Mucosa of rectum (tissue), 2 donors: ENCODE measurements around the gene TXNDC11.
"Not testable (repeated sequence)": the region's sequence is repeated elsewhere in the genome, so short reads cannot be mapped to it uniquely, and the experiment has no call there.

Experiments
- H3K27ac ChIP-seq, 2 donors: one replicate each; pipeline ENCODE4 v1.7.0; 2013; ENCODE audit warnings: inconsistent platforms in 2 of 2, low read depth in 2 of 2, low read length in 2 of 2
- H3K27me3 ChIP-seq, 2 donors: one replicate each; pipeline ENCODE4 v1.7.0; 2013; ENCODE audit warnings: low read length in 2 of 2; ENCODE audit not compliant: control insufficient read depth in 2 of 2, insufficient read depth in 2 of 2
- H3K36me3 ChIP-seq, 2 donors: one replicate each; pipeline ENCODE4 v1.7.0; 2013; ENCODE audit warnings: low read length in 2 of 2; ENCODE audit not compliant: control insufficient read depth in 2 of 2, insufficient read depth in 2 of 2
- H3K4me1 ChIP-seq, 2 donors: one replicate each; pipeline ENCODE4 v1.7.0; 2013; ENCODE audit warnings: low read length in 2 of 2, mild to moderate bottlenecking in 1 of 2; ENCODE audit not compliant: control insufficient read depth in 2 of 2, insufficient read depth in 2 of 2
- H3K4me3 ChIP-seq, 2 donors: one replicate each; pipeline ENCODE4 v1.7.0; 2013; ENCODE audit warnings: low read length in 2 of 2
- H3K9ac ChIP-seq, 2 donors: one replicate each; pipeline ENCODE4 v1.7.0; 2013; ENCODE audit warnings: low read length in 2 of 2, low read depth in 1 of 2, mild to moderate bottlenecking in 1 of 2
- H3K9me3 ChIP-seq, 2 donors: one replicate each; pipeline ENCODE4 v1.7.0; 2013; ENCODE audit warnings: low read length in 2 of 2; ENCODE audit not compliant: control insufficient read depth in 2 of 2
- donor health status: healthy.
- donor health status: Normal muscosa, but diverticular disease.

TXNDC11 gene, protein sequence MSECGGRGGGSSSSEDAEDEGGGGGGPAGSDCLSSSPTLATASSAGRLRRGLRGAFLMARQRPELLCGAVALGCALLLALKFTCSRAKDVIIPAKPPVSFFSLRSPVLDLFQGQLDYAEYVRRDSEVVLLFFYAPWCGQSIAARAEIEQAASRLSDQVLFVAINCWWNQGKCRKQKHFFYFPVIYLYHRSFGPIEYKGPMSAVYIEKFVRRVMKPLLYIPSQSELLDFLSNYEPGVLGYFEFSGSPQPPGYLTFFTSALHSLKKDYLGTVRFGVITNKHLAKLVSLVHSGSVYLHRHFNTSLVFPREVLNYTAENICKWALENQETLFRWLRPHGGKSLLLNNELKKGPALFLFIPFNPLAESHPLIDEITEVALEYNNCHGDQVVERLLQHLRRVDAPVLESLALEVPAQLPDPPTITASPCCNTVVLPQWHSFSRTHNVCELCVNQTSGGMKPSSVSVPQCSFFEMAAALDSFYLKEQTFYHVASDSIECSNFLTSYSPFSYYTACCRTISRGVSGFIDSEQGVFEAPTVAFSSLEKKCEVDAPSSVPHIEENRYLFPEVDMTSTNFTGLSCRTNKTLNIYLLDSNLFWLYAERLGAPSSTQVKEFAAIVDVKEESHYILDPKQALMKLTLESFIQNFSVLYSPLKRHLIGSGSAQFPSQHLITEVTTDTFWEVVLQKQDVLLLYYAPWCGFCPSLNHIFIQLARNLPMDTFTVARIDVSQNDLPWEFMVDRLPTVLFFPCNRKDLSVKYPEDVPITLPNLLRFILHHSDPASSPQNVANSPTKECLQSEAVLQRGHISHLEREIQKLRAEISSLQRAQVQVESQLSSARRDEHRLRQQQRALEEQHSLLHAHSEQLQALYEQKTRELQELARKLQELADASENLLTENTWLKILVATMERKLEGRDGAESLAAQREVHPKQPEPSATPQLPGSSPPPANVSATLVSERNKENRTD

DNA sequence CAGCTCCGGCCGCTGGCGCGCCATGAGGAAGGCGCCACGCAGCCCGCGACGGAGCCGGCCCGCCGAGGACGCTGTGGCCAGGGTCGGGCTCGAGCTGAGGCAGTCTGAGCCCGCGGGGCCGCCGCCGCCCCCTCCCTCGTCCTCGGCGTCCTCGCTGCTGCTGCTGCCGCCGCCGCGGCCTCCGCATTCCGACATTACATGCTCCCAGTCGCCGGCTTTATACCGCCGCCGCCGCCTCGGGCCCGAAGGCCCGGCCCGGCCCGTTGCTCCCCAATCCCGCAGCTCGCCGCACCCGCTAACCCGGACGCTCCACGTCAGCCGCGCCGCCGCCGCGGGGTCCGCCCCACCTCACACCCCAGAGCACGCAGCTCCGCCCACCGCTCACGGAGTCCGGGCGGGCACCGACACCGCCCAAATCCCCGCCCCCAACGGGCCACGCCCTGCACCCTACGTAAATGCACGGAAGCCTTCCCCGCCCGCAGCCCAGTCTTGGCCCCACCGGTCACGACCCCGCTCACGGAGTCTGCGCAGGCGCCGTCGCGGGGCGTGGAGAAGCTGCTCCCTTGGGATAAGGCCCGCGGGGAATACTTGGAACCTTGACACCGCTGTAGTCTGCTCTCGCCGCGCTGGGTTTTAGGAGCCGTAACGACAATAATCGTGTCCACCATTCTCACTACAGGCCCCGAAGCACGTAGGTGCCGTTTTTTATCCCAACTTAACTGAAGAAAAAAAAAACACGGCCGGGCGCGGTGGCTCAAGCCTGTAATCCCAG lies at the start of gene TXNDC11:
Gene TXNDC11 (minus strand): TSS at position 322 of the 772 bp plus-strand sequence. CDS start 127 bp downstream, at position 195.
- Histone ChIP-seq H3K9ac (peak within 1 kb of the TSS; percentile 99), H3K27me3 (no peaks in the 10 kb centered on the region), H3K4me1 (peaks cover 29 to 39% of the 10 kb centered on the region in 2 donors), H3K4me3 (peak within 1 kb of the TSS; percentile 91 to 93), H3K27ac (peak within 1 kb of the TSS; percentile 98), H3K9me3 (no peaks in the 10 kb centered on the region), H3K36me3 (peaks cover 0 to 3% of the 10 kb centered on the region in 2 donors)

DNA sequence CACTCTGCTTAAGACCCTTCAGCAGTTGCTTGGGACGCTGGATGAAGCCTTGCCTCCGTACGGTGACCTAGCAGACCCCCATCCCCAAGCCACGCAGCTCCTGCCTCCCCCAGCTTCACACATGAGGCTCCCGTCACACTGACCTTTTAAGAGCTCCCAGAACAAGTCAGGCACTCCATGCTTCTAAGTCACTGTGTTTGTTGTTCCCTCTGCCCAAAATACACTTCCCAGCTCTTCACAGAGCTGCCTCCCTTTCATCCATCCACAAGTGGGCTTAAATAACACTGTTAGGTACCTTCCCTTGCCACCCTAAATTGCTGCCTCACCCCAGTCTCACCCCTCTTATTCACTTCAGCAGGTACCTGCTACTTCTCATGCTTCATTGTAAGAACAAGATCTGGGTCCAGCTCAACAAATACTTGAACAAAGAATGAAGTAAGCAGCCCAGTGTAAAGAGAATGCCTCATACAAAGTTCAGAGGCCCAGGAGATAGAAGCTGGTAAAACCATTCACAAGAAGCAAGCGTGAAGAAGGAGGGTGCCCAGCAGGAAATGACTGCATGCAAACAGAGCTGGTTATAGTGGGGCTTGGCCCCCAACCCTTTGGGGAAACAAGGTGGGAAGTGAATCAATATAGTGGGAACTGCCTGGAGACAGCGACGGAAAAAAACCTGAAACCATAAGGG lies 48.6 kb upstream of the TXNDC11 start:
- Histone ChIP-seq H3K27me3 (no peaks in the 10 kb centered on the region), H3K4me3 (no peak overlapping the region), H3K9me3 (no peaks in the 10 kb centered on the region), H3K4me1 (peaks cover 25 to 39% of the 10 kb centered on the region in 2 donors), H3K36me3 (peaks cover 0 to 3% of the 10 kb centered on the region in 2 donors), H3K27ac (no peak overlapping the region), H3K9ac (no peak overlapping the region)

DNA sequence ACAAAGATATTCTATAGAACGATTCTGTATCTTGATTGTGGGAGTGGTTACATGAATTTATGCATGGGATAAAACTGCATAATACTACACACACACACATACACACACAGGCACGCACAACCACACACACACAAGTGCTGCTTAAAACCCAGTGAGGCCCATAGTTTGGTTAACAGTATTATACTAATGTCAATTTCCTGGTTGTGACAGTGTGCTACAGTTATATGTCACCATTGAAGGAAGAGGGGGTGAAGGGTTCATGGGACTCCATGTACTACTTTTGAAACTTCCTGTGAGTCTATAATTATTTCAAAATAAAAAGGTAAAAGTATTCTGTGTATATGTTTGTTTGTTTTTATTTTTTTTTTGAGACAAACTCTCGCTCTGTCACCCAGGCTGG lies 46.3 kb upstream of the TXNDC11 start:
- Histone ChIP-seq H3K9me3 (no peaks in the 10 kb centered on the region), H3K9ac (no peak overlapping the region), H3K27me3 (no peaks in the 10 kb centered on the region), H3K4me3 (no peak overlapping the region), H3K27ac (no peak overlapping the region), H3K36me3 (no peaks in the 10 kb centered on the region), H3K4me1 (peaks cover 15 to 31% of the 10 kb centered on the region in 2 donors)

DNA sequence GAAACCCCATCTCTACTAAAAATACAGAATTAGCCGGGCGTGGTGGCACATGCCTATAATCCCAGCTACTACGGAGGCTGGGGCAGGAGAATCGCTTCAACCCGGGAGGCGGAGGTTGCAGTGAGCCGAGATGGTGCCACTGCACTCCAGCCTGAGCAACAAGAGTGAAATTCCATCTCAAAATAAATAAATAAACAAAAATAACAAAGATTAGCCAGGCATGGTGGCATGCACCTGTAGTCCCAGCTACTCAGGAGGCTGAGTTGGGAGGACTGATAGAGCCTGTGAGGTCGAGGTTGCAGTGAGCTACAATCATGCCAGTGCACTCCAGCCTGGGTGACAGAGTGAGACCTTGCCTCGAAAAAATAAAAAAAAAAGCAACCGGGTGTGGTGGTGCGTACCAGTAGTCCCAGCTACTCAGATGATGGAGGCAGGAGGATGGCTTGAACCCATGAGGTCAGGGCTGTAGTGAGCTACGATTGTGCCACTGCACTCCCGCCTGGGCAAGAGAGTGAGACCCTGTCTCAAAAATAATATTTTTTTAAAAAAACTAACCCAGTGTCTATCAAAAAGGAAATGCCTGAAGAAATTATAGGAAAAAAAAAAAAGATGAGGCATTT lies 42.4 kb upstream of the TXNDC11 start:
- peaks cover 15 to 25% of the 10 kb centered on the region in 2 donors for H3K4me1 ChIP-seq
- H3K9me3 ChIP-seq, H3K36me3 ChIP-seq, H3K27me3 ChIP-seq, H3K27ac ChIP-seq, H3K4me3 ChIP-seq, H3K9ac ChIP-seq: not testable (repeated sequence)

DNA sequence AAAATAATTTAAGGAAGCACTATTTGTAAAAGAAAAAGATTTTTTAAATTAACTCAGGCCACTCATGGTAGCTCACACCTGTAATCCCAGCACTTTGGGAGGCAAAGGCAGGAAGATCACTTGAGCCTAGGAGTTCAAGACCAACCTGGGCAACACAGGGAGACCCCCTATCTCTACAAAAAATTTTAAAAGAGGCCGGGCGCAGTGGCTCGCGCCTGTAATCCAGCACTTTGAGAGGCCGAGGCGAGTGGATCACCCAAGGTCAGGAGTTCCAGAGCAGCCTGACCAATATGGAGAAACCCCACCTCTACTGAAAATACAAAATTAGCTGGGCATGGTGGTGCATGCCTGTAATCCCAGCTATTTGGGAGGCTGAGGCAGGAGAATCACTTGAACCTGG lies 41.7 kb upstream of the TXNDC11 start:
- not testable (repeated sequence) for H3K27me3 ChIP-seq, H3K27ac ChIP-seq, H3K9ac ChIP-seq, H3K9me3 ChIP-seq, H3K4me3 ChIP-seq, H3K36me3 ChIP-seq
- peaks cover 15 to 25% of the 10 kb centered on the region in 2 donors for H3K4me1 ChIP-seq

DNA sequence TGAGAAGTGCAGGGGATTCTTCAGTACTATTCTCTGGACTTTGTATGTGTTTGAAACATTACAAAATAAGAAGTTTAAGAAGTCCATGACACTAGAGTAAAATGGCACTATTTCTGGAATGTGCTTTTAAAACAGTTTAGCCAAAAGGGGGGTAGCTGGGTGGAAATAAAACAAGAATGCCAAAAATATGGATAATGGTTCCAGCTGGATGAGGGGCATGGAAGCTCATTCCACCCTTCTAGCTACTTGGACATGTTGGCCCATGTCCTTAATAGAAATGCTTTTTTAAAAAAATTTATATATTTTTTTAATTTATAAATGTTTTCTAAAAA lies 41.3 kb upstream of the TXNDC11 start:
- Histone ChIP-seq H3K27ac (peak overlapping the region; percentile 88 to 91), H3K9ac (no peak overlapping the region)

DNA sequence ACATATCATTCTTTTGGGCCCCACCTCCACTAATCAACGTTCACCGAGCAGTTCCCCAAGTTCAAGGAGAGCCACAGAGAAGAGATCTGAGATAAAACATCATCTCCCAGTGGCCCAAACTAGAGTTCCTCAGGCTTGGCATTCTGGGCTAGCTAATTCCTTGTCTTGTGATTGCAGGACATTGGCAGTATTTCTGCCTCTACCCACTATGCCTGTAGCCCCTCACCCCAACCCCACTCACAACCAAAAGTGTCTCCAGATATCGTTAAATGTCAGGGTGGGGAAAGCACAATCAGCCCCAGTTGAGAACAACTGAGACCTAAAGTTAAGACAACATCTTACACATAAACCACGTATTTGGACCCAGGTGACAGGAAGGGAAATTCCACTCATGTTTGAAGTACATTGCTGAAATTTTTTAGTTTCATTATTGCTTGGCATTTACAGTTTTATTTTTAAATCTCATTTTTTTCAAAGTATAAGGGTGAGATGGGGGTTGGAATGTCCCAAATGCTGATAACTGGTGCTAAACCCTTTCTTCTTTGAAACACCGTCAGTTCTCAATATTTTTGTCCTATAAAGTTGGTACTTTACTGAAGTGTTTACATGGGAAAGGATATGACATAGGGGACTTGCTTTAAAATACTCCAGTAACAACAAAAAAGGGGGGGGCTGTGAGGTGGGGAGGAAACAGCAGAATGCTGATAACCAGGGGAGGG lies 40.8 kb upstream of the TXNDC11 start:
- Histone ChIP-seq H3K27ac (peak overlapping the region; percentile 88 to 91), H3K36me3 (peaks cover 0 to 1% of the 10 kb centered on the region in 2 donors), H3K9ac (peak overlapping the region; percentile 49 to 66), H3K4me1 (peaks cover 15 to 25% of the 10 kb centered on the region in 2 donors), H3K4me3 (peak overlapping the region; percentile 5 to 62), H3K9me3 (no peaks in the 10 kb centered on the region), H3K27me3 (no peaks in the 10 kb centered on the region)

More for the DNA sequence above, 41.3 kb upstream of the TXNDC11 start:
- no peaks in the 10 kb centered on the region for H3K9me3 ChIP-seq
- no peaks in the 10 kb centered on the region for H3K27me3 ChIP-seq
- peaks cover 0 to 1% of the 10 kb centered on the region in 2 donors for H3K36me3 ChIP-seq
- H3K4me1 ChIP-seq: peaks cover 15 to 25% of the 10 kb centered on the region in 2 donors
- H3K4me3 ChIP-seq: no peak overlapping the region

DNA sequence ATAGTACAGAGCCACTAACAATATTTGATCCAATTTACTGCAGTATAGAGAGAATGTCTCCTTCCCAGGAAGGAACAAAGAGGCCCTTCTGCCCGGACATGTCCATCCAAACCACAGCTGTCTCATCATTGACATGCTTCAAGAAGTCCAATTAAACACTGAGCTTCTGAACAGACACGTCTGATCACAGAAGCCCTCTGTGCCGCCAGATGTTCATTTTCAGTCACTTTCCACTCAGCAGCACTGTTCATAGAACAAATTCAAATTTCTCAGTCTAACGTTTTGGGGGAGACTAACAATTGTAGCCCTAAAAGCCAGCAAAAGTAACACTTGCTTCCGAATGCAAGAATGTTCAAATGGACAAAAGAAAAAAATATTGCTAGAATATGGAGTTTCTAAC lies 39.1 kb upstream of the TXNDC11 start:
- Histone ChIP-seq H3K9ac (no peak overlapping the region), H3K4me1 (peaks cover 15 to 25% of the 10 kb centered on the region in 2 donors), H3K9me3 (no peaks in the 10 kb centered on the region), H3K4me3 (peak overlapping the region in 1 of 2 donors; percentile 34), H3K36me3 (peaks cover 5 to 8% of the 10 kb centered on the region in 2 donors), H3K27me3 (no peaks in the 10 kb centered on the region), H3K27ac (peak overlapping the region; percentile 88 to 91)
